NCI-H2107 treated with DMSO at 0.1 percent for 48 hours (cell line): Measurements from ENCODE around the gene ARHGEF40.

Experiments used
- DNase-seq: peaks from one replicate; lab custom pipeline; 2025; ENCODE audit not compliant: unreplicated experiment; lab: John Stamatoyannopoulos, UW

ARHGEF40 gene

DNA sequence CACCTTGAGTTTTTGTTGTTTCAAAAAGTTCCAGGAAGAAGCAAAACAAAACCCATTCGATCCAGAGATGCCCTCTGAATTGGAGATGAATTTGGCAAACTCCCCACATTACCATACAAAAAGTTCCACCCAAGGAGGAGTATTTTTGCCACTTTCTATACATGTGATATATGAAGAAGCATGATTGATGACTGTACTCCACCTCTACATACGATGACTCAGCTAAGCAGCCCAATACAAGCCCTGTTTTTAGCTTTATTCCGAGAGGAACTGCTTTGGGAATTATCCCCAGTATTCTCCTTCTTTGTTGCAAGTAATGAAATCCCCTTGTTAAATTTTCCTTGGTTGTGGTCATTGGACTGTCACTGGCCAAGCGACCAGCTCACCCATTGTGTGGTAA, 42.2 kb downstream of the ARHGEF40 start:
- no peak for DNase-seq

DNA sequence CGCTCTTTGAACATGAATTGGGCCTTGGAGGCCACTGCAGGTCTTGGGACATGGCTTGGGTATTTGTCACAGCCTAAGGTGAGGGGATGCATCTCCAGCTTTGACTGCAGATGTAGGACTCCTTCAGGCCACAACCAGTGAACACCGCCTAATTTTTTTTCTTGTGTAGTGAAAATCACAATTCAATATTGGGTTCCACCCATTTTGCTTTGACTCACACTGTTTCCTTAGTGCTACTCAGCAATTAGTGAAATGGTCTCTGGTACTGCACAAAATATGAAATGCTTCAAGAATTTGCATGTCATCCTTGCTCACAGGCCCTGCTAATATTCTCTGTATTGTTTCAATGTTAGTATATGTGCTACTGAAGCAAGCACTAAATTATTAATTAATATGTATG, 43.3 kb downstream of the ARHGEF40 start:
- DNase-seq: no peak

DNA sequence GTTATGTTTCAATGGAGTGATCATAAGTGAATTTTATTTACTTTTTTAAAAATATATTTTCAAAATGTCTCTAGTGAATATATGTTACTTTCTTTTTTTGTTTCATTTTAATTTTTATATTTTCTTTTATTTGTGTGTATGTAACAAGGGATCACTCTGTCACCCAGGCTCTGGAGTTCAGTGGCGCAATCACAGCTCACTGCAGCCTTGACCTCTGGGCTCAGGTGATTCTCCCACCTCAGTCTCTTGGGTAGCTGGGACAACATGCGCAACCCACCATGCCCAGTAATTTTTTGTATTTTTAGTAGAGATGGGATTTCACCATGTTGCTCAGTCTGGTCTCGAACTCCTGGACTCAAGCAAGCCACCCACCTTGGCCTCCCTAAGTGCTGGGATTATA, 48.8 kb downstream of the ARHGEF40 start:
- no peak for DNase-seq

DNA sequence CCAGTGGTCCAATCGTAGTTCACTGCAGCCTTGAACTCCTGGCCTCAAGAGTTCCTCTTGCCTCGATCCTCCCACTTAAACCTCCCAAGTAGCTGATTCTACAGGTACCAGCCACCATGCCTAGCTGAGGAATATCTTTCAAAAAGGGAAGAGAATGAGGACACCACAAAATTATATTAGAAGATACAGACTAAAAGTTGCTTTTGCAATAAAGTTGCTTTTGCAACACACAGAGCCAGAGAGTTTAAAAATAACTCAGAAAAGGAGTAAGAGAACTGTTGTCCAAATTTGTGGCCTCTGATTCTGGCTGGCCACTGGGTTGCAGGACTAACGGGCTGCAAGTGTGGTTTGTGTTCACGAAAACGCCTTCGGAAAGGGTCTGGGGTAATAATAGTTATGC, 50.6 kb downstream of the ARHGEF40 start:
- DNase-seq: no peak

DNA sequence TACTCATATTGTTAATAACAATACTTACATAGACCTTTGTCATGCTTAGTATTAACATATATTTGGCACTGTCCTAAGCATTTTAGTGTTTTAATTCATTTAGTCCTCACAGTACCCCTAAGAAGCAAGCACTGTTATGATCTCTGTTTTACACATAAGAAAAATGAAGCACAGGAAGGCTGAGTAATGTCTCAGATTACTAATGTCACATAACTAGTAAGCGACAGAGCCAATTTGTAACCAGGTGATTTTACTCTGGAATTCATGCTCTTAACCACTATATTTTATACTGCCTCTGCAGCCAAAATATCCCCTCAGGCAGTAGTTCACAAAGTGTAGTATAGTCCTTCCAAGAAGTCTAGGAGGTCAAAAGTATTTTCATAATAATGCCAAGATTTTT, 51.0 kb downstream of the ARHGEF40 start:
- DNase-seq: no peak

DNA sequence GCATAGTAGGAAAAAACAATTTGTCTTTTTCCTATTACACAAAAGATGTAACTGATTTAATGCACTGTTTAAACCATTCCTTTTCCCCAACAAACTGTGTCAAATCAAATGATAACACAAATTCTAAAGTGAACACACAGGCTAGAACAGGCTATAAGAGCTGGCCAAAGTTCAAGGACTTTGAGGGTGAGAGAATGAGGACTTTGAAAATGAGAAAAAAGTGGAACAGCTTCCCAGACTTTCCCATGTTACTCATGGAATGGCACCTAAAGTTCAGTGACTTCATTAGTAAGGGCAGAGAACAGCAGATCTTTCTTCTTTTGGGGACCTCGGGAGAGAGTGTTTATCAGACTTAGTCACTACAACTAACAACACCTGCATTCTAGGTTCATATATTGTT, 53.3 kb downstream of the ARHGEF40 start:
- no peak for DNase-seq

DNA sequence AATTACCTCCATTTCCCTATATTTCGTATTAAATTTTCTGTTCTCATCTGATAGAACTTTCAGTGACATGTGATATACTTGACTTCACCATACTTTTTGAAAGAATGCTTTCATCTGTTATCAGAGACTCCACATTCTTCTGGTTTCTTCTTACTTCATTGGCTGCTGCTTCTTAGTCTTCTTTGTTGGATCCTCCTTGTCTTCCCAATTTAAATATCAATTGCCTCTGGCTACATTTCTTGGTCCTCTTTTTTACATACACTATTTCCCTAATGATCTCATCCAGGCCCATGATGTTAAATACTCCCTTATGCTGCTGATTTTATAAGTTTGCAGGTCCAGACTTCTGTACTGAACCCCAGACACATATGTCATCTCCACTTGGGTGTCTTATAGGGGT, 63.8 kb downstream of the ARHGEF40 start:
- no peak for DNase-seq

DNA sequence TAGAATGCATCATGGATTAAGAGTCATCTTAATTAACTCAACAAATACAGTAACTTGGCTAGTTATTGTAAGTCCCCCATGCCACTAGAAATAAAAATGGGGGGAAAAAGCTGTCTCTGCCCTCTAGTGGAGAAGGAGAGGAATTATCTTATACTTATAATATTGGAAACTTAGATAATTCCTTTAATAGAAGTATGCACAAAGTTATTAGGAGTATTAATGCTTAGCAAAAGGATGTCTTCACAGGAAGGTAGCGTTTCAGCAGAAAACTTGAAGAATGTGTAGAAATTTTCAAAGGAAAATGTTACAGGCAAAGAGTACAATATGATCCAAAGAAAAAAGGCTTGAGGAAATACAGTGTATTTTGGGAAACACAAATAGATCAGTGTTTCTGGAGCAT, 65.9 kb downstream of the ARHGEF40 start:
- DNase-seq: peak; percentile 49
